GM12878 (cell line): ENCODE measurements around the gene GSTM2. TPM values are rescaled to one million over a fixed set of nuclear protein-coding genes. Genes with fewer than 3 reads are reported as not detected.
A peak's percentile ranks its signal among the peaks of the same experiment; 100 is the strongest.

Experiments used
- ATAC-seq: fragments of 200-7000 bp; cut with Tn5 transposase; 3 replicates; pipeline ENCODE4 v1.9.1; 2020; ENCODE audit warnings: mild to moderate bottlenecking, moderate library complexity
- BruUV-seq: library from RNA; stranded (reverse); fragments of 400-500 nt; replicated peaks from 2 replicates; lab custom pipeline; 2021; lab: Mats Ljungman, UMichigan
- CTCF ChIA-PET: fragments of 300-600 bp; sonication (Branson Sonifier 250); formaldehyde crosslinking; extraction: SDS; loops from one replicate; lab custom pipeline; 2021; ENCODE audit warnings: inconsistent platforms; lab: Yijun Ruan, JAX
- POLR2A ChIA-PET: fragments of 350-600 bp; formaldehyde crosslinking; extraction: SDS; loops from one replicate; lab custom pipeline; 2021; ENCODE audit warnings: inconsistent platforms; lab: Charles Lee
- RAD21 ChIA-PET: fragments of 300-600 bp; sonication (Branson Sonifier 250); formaldehyde crosslinking; loops from one replicate; lab custom pipeline; 2023; ENCODE audit warnings: antibody characterized with exemption; ENCODE audit not compliant: unreplicated experiment; lab: Charles Lee
- SMC1A ChIA-PET: fragments of 300-600 bp; sonication (Branson Sonifier 250); formaldehyde crosslinking; loops from one replicate; lab custom pipeline; 2023; ENCODE audit not compliant: unreplicated experiment, uncharacterized antibody; lab: Charles Lee
- DNase-seq: peaks from one replicate; pipeline ENCODE4 v3.0.0-alpha.2; 2011; ENCODE audit warnings: low read depth, low spot score
- FAIRE-seq: peaks from 3 replicates; lab custom pipeline; 2011; peaks lifted over from hg19 to GRCh38; lab: Jason Lieb, UNC
- H2AFZ ChIP-seq: 2 replicates; pipeline ENCODE4 v1.6.0; 2011; ENCODE audit warnings: low read depth, low read length, control low read depth; ENCODE audit not compliant: control insufficient read depth
- H3K27ac ChIP-seq: 2 replicates; pipeline ENCODE4 v1.5.1; 2011; ENCODE audit warnings: control low read depth; ENCODE audit not compliant: control insufficient read depth, insufficient read depth
- H3K27me3 ChIP-seq, 2 experiments: replicated peaks in 1 of 2; 2 replicates each; pipeline versions ENCODE4 v1.6.0 to v1.6.1; 2011; ENCODE audit warnings: low read length in 1 of 2; ENCODE audit not compliant: control insufficient read depth in 2 of 2, insufficient read depth in 2 of 2
- H3K36me3 ChIP-seq, 2 experiments: 2 replicates each; pipeline ENCODE4 v1.5.1; 2011; ENCODE audit warnings: low read length in 1 of 2; ENCODE audit not compliant: control insufficient read depth in 2 of 2, insufficient read depth in 2 of 2
- H3K4me1 ChIP-seq: 2 replicates; pipeline ENCODE4 v1.6.1; 2011; ENCODE audit warnings: mild to moderate bottlenecking, low read length, moderate library complexity, mixed read lengths; ENCODE audit not compliant: control insufficient read depth, insufficient read depth
- H3K4me2 ChIP-seq: 2 replicates; pipeline ENCODE4 v1.6.0; 2011; ENCODE audit warnings: control low read depth; ENCODE audit not compliant: control insufficient read depth, insufficient read depth
- H3K4me3 ChIP-seq: fragments of 200-600 bp; sonication (generic); 2 replicates; pipeline ENCODE4 v1.5.1; 2016
- H3K79me2 ChIP-seq: 2 replicates; pipeline ENCODE4 v1.6.0; 2011; ENCODE audit warnings: low read length; ENCODE audit not compliant: control insufficient read depth, insufficient read depth
- H3K9ac ChIP-seq: 2 replicates; pipeline ENCODE4 v1.8.0; 2011; ENCODE audit warnings: low read length, control low read depth, mixed read lengths; ENCODE audit not compliant: control insufficient read depth, insufficient read depth
- H3K9me3 ChIP-seq: replicated peaks from 3 replicates; pipeline ENCODE4 v1.5.1; 2011; ENCODE audit warnings: mild to moderate bottlenecking, low read length; ENCODE audit not compliant: control insufficient read depth, insufficient read depth
- H4K20me1 ChIP-seq: 2 replicates; pipeline ENCODE4 v1.6.0; 2011; ENCODE audit not compliant: control insufficient read depth, insufficient read depth
- ASH2L ChIP-seq: fragments of 300-600, 200-600 bp; sonication (generic); IDR thresholded peaks from 2 replicates; pipeline ENCODE4 v1.6.1; 2017; ENCODE audit warnings: low read depth, mild to moderate bottlenecking, borderline replicate concordance
- CBX3 ChIP-seq: fragments of 200-600 bp; sonication (generic); IDR thresholded peaks from 2 replicates; pipeline ENCODE4 v1.6.1; 2016; ENCODE audit warnings: low read depth, borderline replicate concordance
- CBX5 ChIP-seq: sonication (generic); IDR thresholded peaks from 2 replicates; pipeline ENCODE4 v1.6.1; 2016; ENCODE audit warnings: low read depth, moderate library complexity, mild to moderate bottlenecking, inconsistent platforms
- CREM ChIP-seq: IDR thresholded peaks from 2 replicates; pipeline ENCODE4 v1.6.1; 2014; ENCODE audit warnings: antibody characterized with exemption, low read depth
- E4F1 ChIP-seq: fragments of 450-650 bp; IDR thresholded peaks from 2 replicates; pipeline ENCODE4 v1.6.1; 2018; ENCODE audit warnings: borderline replicate concordance, mild to moderate bottlenecking; ENCODE audit not compliant: partially characterized antibody
- EP300 ChIP-seq, 2 experiments: fragments of 150-350 bp in 1 of 2; IDR thresholded peaks; 2 replicates each; pipeline ENCODE4 v1.6.1; 2011 to 2012; ENCODE audit warnings: low read depth in 2 of 2, low read length in 2 of 2, borderline replicate concordance in 1 of 2, improper control_type of control experiment in 1 of 2, inconsistent platforms in 1 of 2; ENCODE audit not compliant: control insufficient read depth in 1 of 2
- ETV6 ChIP-seq, 2 experiments: fragments of 450-650 bp in 1 of 2; IDR thresholded peaks in 1 of 2; conservative IDR thresholded peaks in 1 of 2; 2 replicates each; pipeline ENCODE4 v1.6.1; 2014; ENCODE audit warnings: antibody characterized with exemption in 1 of 2, borderline replicate concordance in 1 of 2, low read depth in 1 of 2, mild to moderate bottlenecking in 1 of 2, moderate library complexity in 1 of 2
- EZH2 ChIP-seq: IDR thresholded peaks from 2 replicates; pipeline ENCODE4 v1.6.1; 2012; ENCODE audit warnings: low read depth, mild to moderate bottlenecking, control low read depth, inconsistent platforms, low read length, borderline replicate concordance; ENCODE audit not compliant: control insufficient read depth
- FOS ChIP-seq: IDR thresholded peaks from 3 replicates; pipeline ENCODE4 v1.6.1; 2011; ENCODE audit warnings: borderline replicate concordance; ENCODE audit not compliant: insufficient read length; ENCODE audit errors: extremely low read depth
- HDGF ChIP-seq: fragments of 450-650 bp; IDR thresholded peaks from 2 replicates; pipeline ENCODE4 v1.6.1; 2016; ENCODE audit warnings: antibody characterized with exemption
- MAX ChIP-seq: IDR thresholded peaks from 2 replicates; pipeline ENCODE4 v1.6.1; 2012; ENCODE audit warnings: low read depth, low read length, improper control_type of control experiment
- MEF2B ChIP-seq: fragments of 450-650 bp; IDR thresholded peaks from 2 replicates; pipeline ENCODE4 v1.6.1; 2018; ENCODE audit warnings: mild to moderate bottlenecking, moderate library complexity; ENCODE audit not compliant: partially characterized antibody, poor library complexity, severe bottlenecking
- NR2C1 ChIP-seq: fragments of 450-650 bp; IDR thresholded peaks from 2 replicates; pipeline ENCODE4 v1.6.1; 2017; ENCODE audit warnings: antibody characterized with exemption, mild to moderate bottlenecking, moderate library complexity
- NR2C2 ChIP-seq: IDR thresholded peaks from 2 replicates; pipeline ENCODE4 v1.6.1; 2011; ENCODE audit warnings: borderline replicate concordance, low read depth; ENCODE audit not compliant: control insufficient read depth, insufficient read length
- PKNOX1 ChIP-seq: fragments of 450-650 bp; IDR thresholded peaks from 2 replicates; pipeline ENCODE4 v1.6.1; 2016; ENCODE audit warnings: mild to moderate bottlenecking
- TCF12 ChIP-seq: IDR thresholded peaks from 2 replicates; pipeline ENCODE4 v1.6.1; 2011; ENCODE audit warnings: low read depth, mild to moderate bottlenecking, low read length
- ZBED1 ChIP-seq: IDR thresholded peaks from 2 replicates; pipeline ENCODE4 v1.6.1; 2016; ENCODE audit warnings: borderline replicate concordance
- ZNF622 ChIP-seq: fragments of 450-650 bp; IDR thresholded peaks from 2 replicates; pipeline ENCODE4 v1.6.1; 2017; ENCODE audit warnings: mild to moderate bottlenecking, inconsistent platforms
- WGBS: methylation state at CpG from one replicate; pipeline ENCODE4 v1.1.6; 2016; ENCODE audit warnings: low lambda C conversion rate; ENCODE audit not compliant: insufficient replicate concordance, insufficient coverage; ENCODE audit errors: missing lambda C conversion rate; 5-methylcytosine and 5-hydroxymethylcytosine counted together
- in situ Hi-C: fragments of 300-500 bp; cut with MboI; formaldehyde crosslinking; loops from 9 replicates; pipeline ENCODE4 v1.14.3; 2018; ENCODE audit warnings: mixed read lengths
- intact Hi-C: fragments of 100-400 bp; cut with micrococcal nuclease; formaldehyde crosslinking; loops from one replicate; pipeline ENCODE4 v1.14.2; 2022; ENCODE audit not compliant: unreplicated experiment
- polyA plus RNA-seq, 11 experiments: library from polyadenylated mRNA; depleted of rRNA in 4 of 11; unstranded in 6 of 11; stranded (reverse) in 5 of 11; fragments of >200 nt; fragmentation: Nextera tagmentation in 4 of 11; fragmentation: Illumina TruSeq in 1 of 11; extraction: Ambion mirVana in 4 of 11; extraction: Trizol in 1 of 11; gene quantifications; 1 replicate in 1 of 11; 2 replicates in 10 of 11; pipeline versions ENCODE4 v1.2.1 to v1.2.3, GENCODE V29; 2011 to 2016; ENCODE audit warnings: inconsistent platforms in 2 of 11, missing spikeins in 2 of 11, low read depth in 1 of 11
- total RNA-seq, 4 experiments: library from RNA; depleted of rRNA in 3 of 4; stranded (reverse); fragments of >200 nt in 3 of 4; fragmentation: Illumina TruSeq in 1 of 4; extraction: Trizol in 1 of 4; gene quantifications; 2 replicates each; pipeline versions ENCODE4 v1.2.1 to v1.2.3, GENCODE V29; 2013 to 2021

Gene GSTM2
- total and polyA plus RNA-seq, 10 of the 15 experiments (the other 5 are each of a cell fraction or from before 2014, with no cell fraction given): 8.3 to 32.3 (median 20.2) TPM

- Histone ChIP-seq H2AFZ (no peak overlapping the region), H3K4me3 (peak overlapping the region; percentile 85; the same call in 1 of the 2 replicates), H3K9ac (peak overlapping the region; percentile 1; the same call in 1 of the 2 replicates), H3K27ac (no peak overlapping the region), H3K27me3 (no peaks in the 10 kb centered on the region), H3K79me2 (peaks cover 51% of the 10 kb centered on the region), H3K36me3 (no peaks in the 10 kb centered on the region; a peak in 2 of 4 replicates), H3K4me1 (peaks cover 38% of the 10 kb centered on the region), H4K20me1 (no peaks in the 10 kb centered on the region), H3K4me2 (peak overlapping the region; percentile 26), H3K9me3 (no peaks in the 10 kb centered on the region)
- in situ Hi-C loops (loop anchor here (5.0 kb wide), 2 partner anchors 75 to 135 kb away; partner anchors contain the start of gene GNAI3), intact Hi-C loops (loop anchor here (5.0 kb wide), 1 partner anchor 130 kb away; the partner anchor contains the start of gene CYB561D1)
- RAD21 ChIA-PET: interaction anchor here (1.2 to 2.1 kb wide), 2 partner anchors 13 to 76 kb away, joined by 3 to 10 read pairs; no protein-coding TSS in a partner anchor
- CTCF ChIA-PET: interaction anchor here (1.2 to 3.3 kb wide), 3 partner anchors 8 to 76 kb away, joined by 4 to 22 read pairs (median 6); no protein-coding TSS in a partner anchor
- POLR2A ChIA-PET: no interaction called here
- BruUV-seq: no TSS peak
- WGBS: 84% methylated on average over 11 of the region's 11 CpGs
- no peak for ATAC-seq
- FAIRE-seq: no peak
- no peak for DNase-seq
- SMC1A ChIA-PET: interaction anchor here (0.6 kb wide), 1 partner anchor 70 kb away, joined by 3 read pairs; no protein-coding TSS in a partner anchor
- TF ChIP-seq PKNOX1 (no peak), NR2C1 (no peak), CBX5 (no peak), CBX3 (no peak), HDGF (no peak), ZBED1 (no peak), ETV6 (conservative IDR thresholded peaks at IDR 0.05 in 1 of 2, IDR thresholded peaks at IDR 0.05 in 1 of 2; ENCODE audit: borderline replicate concordance in 1 of 2, low read depth in 1 of 2) (no peak), NR2C2 (no peak), EZH2 (no peak), MEF2B (no peak), ZNF622 (no peak), MAX (no peak), TCF12 (no peak), FOS (no peak), E4F1 (no peak), ASH2L (no peak), CREM (no peak), EP300 (IDR thresholded peaks at IDR 0.05; ENCODE audit: borderline replicate concordance in 1 of 2, control insufficient read depth in 1 of 2, low read depth in 2 of 2, low read length in 2 of 2) (no peak)
Observed at GRCh38 chr1:109622137-109622892, 45.5 kb upstream of the GSTM2 start.
